GM23338 (cell line): ENCODE data around the gene NDST1. TPM values are rescaled to one million over a fixed set of nuclear protein-coding genes. Genes with fewer than 3 reads are reported as not detected.

Experiments used
- ATAC-seq: fragments of 200-7000 bp; cut with Tn5 transposase; 3 replicates; pipeline ENCODE4 v1.9.1; 2020
- DNase-seq: peaks from one replicate; pipeline ENCODE4 v3.0.0-alpha.2; 2015; ENCODE audit warnings: low spot score
- H2AFZ ChIP-seq: fragments of 200-600 bp; sonication (generic); 2 replicates; pipeline ENCODE4 v1.8.0; 2016; ENCODE audit warnings: antibody characterized with exemption, mild to moderate bottlenecking, moderate library complexity
- H3F3A ChIP-seq: fragments of 200-600 bp; sonication (generic); replicated peaks from 2 replicates; pipeline ENCODE4 v1.8.0; 2017; ENCODE audit warnings: antibody characterized with exemption, mixed run types, low read depth
- H3K27ac ChIP-seq: fragments of 200-600 bp; sonication (generic); 2 replicates; pipeline ENCODE4 v1.6.1; 2016; ENCODE audit warnings: low read depth
- H3K27me3 ChIP-seq: fragments of 200-600 bp; sonication (generic); 2 replicates; pipeline ENCODE4 v1.8.0; 2016; ENCODE audit warnings: mild to moderate bottlenecking, mixed run types, moderate library complexity; ENCODE audit not compliant: insufficient read depth
- H3K36me3 ChIP-seq: fragments of 200-600 bp; sonication (generic); 2 replicates; pipeline ENCODE4 v1.8.0; 2016; ENCODE audit warnings: mild to moderate bottlenecking; ENCODE audit not compliant: insufficient read depth
- H3K4me1 ChIP-seq: fragments of 200-600 bp; sonication (generic); 2 replicates; pipeline ENCODE4 v1.8.0; 2016; ENCODE audit warnings: mild to moderate bottlenecking, moderate library complexity; ENCODE audit not compliant: insufficient read depth
- H3K4me2 ChIP-seq: fragments of 200-600 bp; sonication (generic); 2 replicates; pipeline ENCODE4 v1.7.1; 2017; ENCODE audit warnings: mixed run types
- H3K4me3 ChIP-seq: fragments of 200-600 bp; sonication (generic); 2 replicates; pipeline ENCODE4 v1.6.1; 2016; ENCODE audit warnings: mixed run types
- H3K79me2 ChIP-seq: fragments of 200-600 bp; sonication (generic); replicated peaks from 2 replicates; pipeline ENCODE4 v1.8.0; 2017; ENCODE audit warnings: mild to moderate bottlenecking; ENCODE audit not compliant: insufficient read depth
- H3K9me2 ChIP-seq: fragments of 200-600 bp; sonication (generic); 2 replicates; pipeline ENCODE4 v1.8.0; 2017; ENCODE audit not compliant: insufficient read depth
- H4K20me1 ChIP-seq: fragments of 200-600 bp; sonication (generic); replicated peaks from 2 replicates; pipeline ENCODE4 v1.8.0; 2017; ENCODE audit warnings: mild to moderate bottlenecking; ENCODE audit not compliant: insufficient read depth
- H3K27ac Mint-ChIP-seq: 2 replicates; pipeline ENCODE4 v1.8.0; 2020; ENCODE audit warnings: inconsistent platforms, mild to moderate bottlenecking, moderate library complexity, mixed read lengths
- H3K27me3 Mint-ChIP-seq: 3 replicates; pipeline ENCODE4 v1.8.0; 2022; ENCODE audit warnings: low read depth, mild to moderate bottlenecking, moderate library complexity, mixed read lengths, inconsistent platforms; ENCODE audit not compliant: insufficient read depth, poor library complexity
- H3K36me3 Mint-ChIP-seq: 3 replicates; pipeline ENCODE4 v1.8.0; 2021; ENCODE audit warnings: low read depth, mild to moderate bottlenecking, inconsistent platforms, moderate library complexity, mixed read lengths
- H3K4me1 Mint-ChIP-seq: 3 replicates; pipeline ENCODE4 v1.8.0; 2020; ENCODE audit warnings: mild to moderate bottlenecking, inconsistent platforms, mixed read lengths
- H3K4me3 Mint-ChIP-seq: 3 replicates; pipeline ENCODE4 v1.8.0; 2021; ENCODE audit warnings: moderate library complexity, mild to moderate bottlenecking, inconsistent platforms, mixed read lengths
- H3K9me3 Mint-ChIP-seq: 3 replicates; pipeline ENCODE4 v1.8.0; 2020; ENCODE audit warnings: moderate library complexity, mild to moderate bottlenecking, inconsistent platforms, mixed read lengths
- CREB1 ChIP-seq: fragments of 250-450 bp; sonication (Bioruptor Pico); IDR thresholded peaks from 2 replicates; pipeline ENCODE4 v1.5.0; 2020; ENCODE audit warnings: low read depth, mild to moderate bottlenecking, moderate library complexity
- CTCF ChIP-seq, 2 experiments: fragments of 200-600 bp in 1 of 2; sonication (generic) in 1 of 2; conservative IDR thresholded peaks; 2 replicates each; pipeline versions ENCODE4 v1.5.1 to v1.6.1; 2016 to 2017; ENCODE audit warnings: antibody characterized with exemption in 2 of 2, low read depth in 2 of 2, mild to moderate bottlenecking in 2 of 2, moderate library complexity in 1 of 2
- EZH2 ChIP-seq: fragments of 200-600 bp; sonication (generic); IDR thresholded peaks from one replicate; pipeline ENCODE4 v1.8.0; 2017; ENCODE audit warnings: antibody characterized with exemption, mild to moderate bottlenecking, low read depth; ENCODE audit not compliant: unreplicated experiment
- EZH2phosphoT487 ChIP-seq: fragments of 200-600 bp; sonication (generic); IDR thresholded peaks from one replicate; pipeline ENCODE4 v1.8.1; 2018; ENCODE audit warnings: antibody characterized with exemption; ENCODE audit not compliant: unreplicated experiment
- JUNB ChIP-seq: IDR thresholded peaks from one replicate; pipeline ENCODE4 v1.6.1; 2016; ENCODE audit warnings: antibody characterized with exemption; ENCODE audit not compliant: unreplicated experiment
- NANOG ChIP-seq: IDR thresholded peaks from 2 replicates; pipeline ENCODE4 v1.6.1; 2016; ENCODE audit warnings: antibody characterized with exemption, borderline replicate concordance
- POLR2AphosphoS5 ChIP-seq: IDR thresholded peaks from 2 replicates; pipeline ENCODE4 v1.6.1; 2016; ENCODE audit warnings: antibody characterized with exemption, low read depth
- ZNF114 ChIP-seq: fragments of 250-450 bp; sonication (Bioruptor Pico); IDR thresholded peaks from 2 replicates; pipeline ENCODE4 v1.5.0; 2020; ENCODE audit warnings: mild to moderate bottlenecking, moderate library complexity
- polyA plus RNA-seq: library from polyadenylated mRNA; unstranded; fragments of >200 nt; fragmentation: Nextera tagmentation; extraction: Ambion mirVana; gene quantifications from 2 replicates; pipeline ENCODE4 v1.2.1, GENCODE V29; 2016
- total RNA-seq: library from RNA; depleted of rRNA; stranded (reverse); fragments of >200 nt; shearing (Covaris generic); gene quantifications from 2 replicates; pipeline ENCODE4 v1.2.3, GENCODE V29; 2014
- TF ChIP-seq, protein P1 (sequence below): fragments of 250-450 bp; sonication (Bioruptor Pico); IDR thresholded peaks from 2 replicates; pipeline ENCODE4 v1.5.0; 2020; ENCODE audit warnings: mild to moderate bottlenecking, moderate library complexity
- TF ChIP-seq, protein P2 (sequence below): IDR thresholded peaks from one replicate; pipeline ENCODE4 v1.6.1; 2018; ENCODE audit warnings: antibody characterized with exemption; ENCODE audit not compliant: unreplicated experiment

NDST1 gene
- total and polyA plus RNA-seq, 2 experiments from 2014 or later = 7.3 to 85.0 TPM

- Histone ChIP-seq H3K9me2 (no peaks in the 10 kb centered on the region), H3K4me1 (peaks cover 48% of the 10 kb centered on the region), H3K36me3 (no peaks in the 10 kb centered on the region), H3K4me2 (peak overlapping the region; percentile 73), H3K4me3 (peak overlapping the region; percentile 34; the same call in 1 of the 2 replicates), H2AFZ (peak overlapping the region; percentile 52; the same call in 1 of the 2 replicates), H3K27me3 (no peaks in the 10 kb centered on the region), H3F3A (peaks cover 10% of the 10 kb centered on the region), H3K79me2 (no peaks in the 10 kb centered on the region), H3K27ac (no peak overlapping the region), H4K20me1 (no peaks in the 10 kb centered on the region)
- no peak overlapping the region for H3K27ac Mint-ChIP-seq
- H3K27me3 Mint-ChIP-seq = peaks cover 29% of the 10 kb centered on the region
- TF ChIP-seq EZH2phosphoT487 = no peak
- peak; percentile 21; the same call in 1 of the 2 replicates for TF ChIP-seq NANOG
- peaks cover 56% of the 10 kb centered on the region for H3K4me1 Mint-ChIP-seq
- ATAC-seq (peak; percentile 14), DNase-seq (peak; percentile 42)
- no peaks in the 10 kb centered on the region for H3K9me3 Mint-ChIP-seq
- H3K36me3 Mint-ChIP-seq = peaks cover 3% of the 10 kb centered on the region; the same call in 1 of the 3 replicates
- H3K4me3 Mint-ChIP-seq = no peak overlapping the region
Observed at GRCh38 chr5:150461231-150461630, 46.7 kb upstream of the NDST1 start.

- no peaks in the 10 kb centered on the region for H3K9me2 ChIP-seq
- ATAC-seq (peak; percentile 18), DNase-seq (peak; percentile 74)
- H3K4me2 ChIP-seq = peak overlapping the region; percentile 16; the same call in 1 of the 2 replicates
- H3K79me2 ChIP-seq = no peaks in the 10 kb centered on the region
- H4K20me1 ChIP-seq = no peaks in the 10 kb centered on the region
- H3F3A ChIP-seq = peaks cover 10% of the 10 kb centered on the region
- no peaks in the 10 kb centered on the region for H3K27me3 ChIP-seq
- H3K27me3 Mint-ChIP-seq = peaks cover 27% of the 10 kb centered on the region
- no peaks in the 10 kb centered on the region for H3K9me3 Mint-ChIP-seq
- peaks cover 42% of the 10 kb centered on the region for H3K4me1 ChIP-seq
- no peak overlapping the region for H3K4me3 ChIP-seq
- no peaks in the 10 kb centered on the region; the same call in 2 of the 3 replicates for H3K36me3 Mint-ChIP-seq
- peak overlapping the region; percentile 81 for H2AFZ ChIP-seq
- peaks cover 46% of the 10 kb centered on the region for H3K4me1 Mint-ChIP-seq
- peak overlapping the region; percentile 90 for H3K27ac Mint-ChIP-seq
- H3K27ac ChIP-seq = peak overlapping the region; percentile 50
- no peaks in the 10 kb centered on the region for H3K36me3 ChIP-seq
- H3K4me3 Mint-ChIP-seq = no peak overlapping the region
- no peak for TF ChIP-seq CREB1 (CRISPR knock-in tag)
- TF ChIP-seq ZNF114 = no peak
- TF ChIP-seq, protein P1, sequence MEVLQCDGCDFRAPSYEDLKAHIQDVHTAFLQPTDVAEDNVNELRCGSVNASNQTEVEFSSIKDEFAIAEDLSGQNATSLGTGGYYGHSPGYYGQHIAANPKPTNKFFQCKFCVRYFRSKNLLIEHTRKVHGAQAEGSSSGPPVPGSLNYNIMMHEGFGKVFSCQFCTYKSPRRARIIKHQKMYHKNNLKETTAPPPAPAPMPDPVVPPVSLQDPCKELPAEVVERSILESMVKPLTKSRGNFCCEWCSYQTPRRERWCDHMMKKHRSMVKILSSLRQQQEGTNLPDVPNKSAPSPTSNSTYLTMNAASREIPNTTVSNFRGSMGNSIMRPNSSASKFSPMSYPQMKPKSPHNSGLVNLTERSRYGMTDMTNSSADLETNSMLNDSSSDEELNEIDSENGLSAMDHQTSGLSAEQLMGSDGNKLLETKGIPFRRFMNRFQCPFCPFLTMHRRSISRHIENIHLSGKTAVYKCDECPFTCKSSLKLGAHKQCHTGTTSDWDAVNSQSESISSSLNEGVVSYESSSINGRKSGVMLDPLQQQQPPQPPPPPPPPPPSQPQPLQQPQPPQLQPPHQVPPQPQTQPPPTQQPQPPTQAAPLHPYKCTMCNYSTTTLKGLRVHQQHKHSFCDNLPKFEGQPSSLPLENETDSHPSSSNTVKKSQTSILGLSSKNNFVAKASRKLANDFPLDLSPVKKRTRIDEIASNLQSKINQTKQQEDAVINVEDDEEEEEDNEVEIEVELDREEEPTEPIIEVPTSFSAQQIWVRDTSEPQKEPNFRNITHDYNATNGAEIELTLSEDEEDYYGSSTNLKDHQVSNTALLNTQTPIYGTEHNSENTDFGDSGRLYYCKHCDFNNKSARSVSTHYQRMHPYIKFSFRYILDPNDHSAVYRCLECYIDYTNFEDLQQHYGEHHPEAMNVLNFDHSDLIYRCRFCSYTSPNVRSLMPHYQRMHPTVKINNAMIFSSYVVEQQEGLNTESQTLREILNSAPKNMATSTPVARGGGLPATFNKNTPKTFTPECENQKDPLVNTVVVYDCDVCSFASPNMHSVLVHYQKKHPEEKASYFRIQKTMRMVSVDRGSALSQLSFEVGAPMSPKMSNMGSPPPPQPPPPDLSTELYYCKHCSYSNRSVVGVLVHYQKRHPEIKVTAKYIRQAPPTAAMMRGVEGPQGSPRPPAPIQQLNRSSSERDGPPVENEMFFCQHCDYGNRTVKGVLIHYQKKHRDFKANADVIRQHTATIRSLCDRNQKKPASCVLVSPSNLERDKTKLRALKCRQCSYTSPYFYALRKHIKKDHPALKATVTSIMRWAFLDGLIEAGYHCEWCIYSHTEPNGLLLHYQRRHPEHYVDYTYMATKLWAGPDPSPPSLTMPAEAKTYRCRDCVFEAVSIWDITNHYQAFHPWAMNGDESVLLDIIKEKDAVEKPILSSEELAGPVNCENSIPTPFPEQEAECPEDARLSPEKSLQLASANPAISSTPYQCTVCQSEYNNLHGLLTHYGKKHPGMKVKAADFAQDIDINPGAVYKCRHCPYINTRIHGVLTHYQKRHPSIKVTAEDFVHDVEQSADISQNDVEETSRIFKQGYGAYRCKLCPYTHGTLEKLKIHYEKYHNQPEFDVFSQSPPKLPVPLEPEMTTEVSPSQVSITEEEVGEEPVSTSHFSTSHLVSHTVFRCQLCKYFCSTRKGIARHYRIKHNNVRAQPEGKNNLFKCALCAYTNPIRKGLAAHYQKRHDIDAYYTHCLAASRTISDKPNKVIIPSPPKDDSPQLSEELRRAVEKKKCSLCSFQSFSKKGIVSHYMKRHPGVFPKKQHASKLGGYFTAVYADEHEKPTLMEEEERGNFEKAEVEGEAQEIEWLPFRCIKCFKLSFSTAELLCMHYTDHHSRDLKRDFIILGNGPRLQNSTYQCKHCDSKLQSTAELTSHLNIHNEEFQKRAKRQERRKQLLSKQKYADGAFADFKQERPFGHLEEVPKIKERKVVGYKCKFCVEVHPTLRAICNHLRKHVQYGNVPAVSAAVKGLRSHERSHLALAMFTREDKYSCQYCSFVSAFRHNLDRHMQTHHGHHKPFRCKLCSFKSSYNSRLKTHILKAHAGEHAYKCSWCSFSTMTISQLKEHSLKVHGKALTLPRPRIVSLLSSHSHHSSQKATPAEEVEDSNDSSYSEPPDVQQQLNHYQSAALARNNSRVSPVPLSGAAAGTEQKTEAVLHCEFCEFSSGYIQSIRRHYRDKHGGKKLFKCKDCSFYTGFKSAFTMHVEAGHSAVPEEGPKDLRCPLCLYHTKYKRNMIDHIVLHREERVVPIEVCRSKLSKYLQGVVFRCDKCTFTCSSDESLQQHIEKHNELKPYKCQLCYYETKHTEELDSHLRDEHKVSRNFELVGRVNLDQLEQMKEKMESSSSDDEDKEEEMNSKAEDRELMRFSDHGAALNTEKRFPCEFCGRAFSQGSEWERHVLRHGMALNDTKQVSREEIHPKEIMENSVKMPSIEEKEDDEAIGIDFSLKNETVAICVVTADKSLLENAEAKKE (CRISPR knock-in tag) = no peak
- no peak for TF ChIP-seq EZH2phosphoT487
- no peak for TF ChIP-seq EZH2
- TF ChIP-seq JUNB = no peak
- TF ChIP-seq, protein P2, sequence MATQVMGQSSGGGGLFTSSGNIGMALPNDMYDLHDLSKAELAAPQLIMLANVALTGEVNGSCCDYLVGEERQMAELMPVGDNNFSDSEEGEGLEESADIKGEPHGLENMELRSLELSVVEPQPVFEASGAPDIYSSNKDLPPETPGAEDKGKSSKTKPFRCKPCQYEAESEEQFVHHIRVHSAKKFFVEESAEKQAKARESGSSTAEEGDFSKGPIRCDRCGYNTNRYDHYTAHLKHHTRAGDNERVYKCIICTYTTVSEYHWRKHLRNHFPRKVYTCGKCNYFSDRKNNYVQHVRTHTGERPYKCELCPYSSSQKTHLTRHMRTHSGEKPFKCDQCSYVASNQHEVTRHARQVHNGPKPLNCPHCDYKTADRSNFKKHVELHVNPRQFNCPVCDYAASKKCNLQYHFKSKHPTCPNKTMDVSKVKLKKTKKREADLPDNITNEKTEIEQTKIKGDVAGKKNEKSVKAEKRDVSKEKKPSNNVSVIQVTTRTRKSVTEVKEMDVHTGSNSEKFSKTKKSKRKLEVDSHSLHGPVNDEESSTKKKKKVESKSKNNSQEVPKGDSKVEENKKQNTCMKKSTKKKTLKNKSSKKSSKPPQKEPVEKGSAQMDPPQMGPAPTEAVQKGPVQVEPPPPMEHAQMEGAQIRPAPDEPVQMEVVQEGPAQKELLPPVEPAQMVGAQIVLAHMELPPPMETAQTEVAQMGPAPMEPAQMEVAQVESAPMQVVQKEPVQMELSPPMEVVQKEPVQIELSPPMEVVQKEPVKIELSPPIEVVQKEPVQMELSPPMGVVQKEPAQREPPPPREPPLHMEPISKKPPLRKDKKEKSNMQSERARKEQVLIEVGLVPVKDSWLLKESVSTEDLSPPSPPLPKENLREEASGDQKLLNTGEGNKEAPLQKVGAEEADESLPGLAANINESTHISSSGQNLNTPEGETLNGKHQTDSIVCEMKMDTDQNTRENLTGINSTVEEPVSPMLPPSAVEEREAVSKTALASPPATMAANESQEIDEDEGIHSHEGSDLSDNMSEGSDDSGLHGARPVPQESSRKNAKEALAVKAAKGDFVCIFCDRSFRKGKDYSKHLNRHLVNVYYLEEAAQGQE = no peak
- TF ChIP-seq POLR2AphosphoS5 = no peak
- no peak for TF ChIP-seq NANOG
- TF ChIP-seq CTCF (conservative IDR thresholded peaks at IDR 0.05; ENCODE audit: low read depth in 2 of 2) = no peak
Observed at GRCh38 chr5:150464554-150465012, 43.3 kb upstream of the NDST1 start.
